GM10248 (cell line): ENCODE data around the gene SLC39A13.
A peak's percentile ranks its signal among the peaks of the same experiment; 100 is the strongest.
"Not testable (repeated sequence)": the region's sequence is repeated elsewhere in the genome, so short reads cannot be mapped to it uniquely, and the experiment has no call there.

ENCODE experiments used
- CTCF ChIA-PET: fragments of 300-600 bp; sonication (Branson Sonifier 250); formaldehyde crosslinking; extraction: SDS; loops from one replicate; lab custom pipeline; 2021; ENCODE audit warnings: antibody characterized with exemption; lab: Yijun Ruan, JAX
- POLR2A ChIA-PET: fragments of 350-650 bp; sonication (Branson Sonifier 250); formaldehyde crosslinking; extraction: SDS; loops from one replicate; lab custom pipeline; 2020; ENCODE audit warnings: antibody characterized with exemption; lab: Yijun Ruan, JAX
- DNase-seq: peaks from one replicate; pipeline ENCODE4 v3.0.0; 2012; ENCODE audit errors: extremely low spot score
- TF ChIP-seq, protein P1 (sequence below): IDR thresholded peaks from 2 replicates; pipeline ENCODE4 v1.5.1; 2012; ENCODE audit warnings: mild to moderate bottlenecking, low read depth; ENCODE audit errors: extremely low read depth, missing control alignments, control extremely low read depth

Gene SLC39A13

DNA sequence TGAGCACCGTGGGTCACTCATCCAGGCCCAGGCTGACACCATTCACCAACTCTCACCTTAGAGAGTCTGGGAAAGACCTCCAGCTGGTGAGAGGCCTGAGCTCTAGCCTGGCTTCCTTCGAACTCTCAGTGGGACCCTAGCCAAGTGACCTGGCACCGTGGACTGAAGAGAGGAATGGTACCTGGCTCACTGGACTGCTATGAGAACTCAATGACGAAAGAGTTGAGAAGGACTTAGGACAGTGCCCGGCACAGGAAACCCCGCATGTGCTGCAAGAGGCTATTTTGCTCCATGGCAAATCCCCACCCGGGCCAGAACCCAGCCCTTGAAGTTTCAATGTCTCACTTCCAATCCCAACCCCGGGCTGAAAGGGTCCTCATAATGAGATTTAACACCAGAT, 41.2 kb downstream of the SLC39A13 start:
- TF ChIP-seq, protein P1, sequence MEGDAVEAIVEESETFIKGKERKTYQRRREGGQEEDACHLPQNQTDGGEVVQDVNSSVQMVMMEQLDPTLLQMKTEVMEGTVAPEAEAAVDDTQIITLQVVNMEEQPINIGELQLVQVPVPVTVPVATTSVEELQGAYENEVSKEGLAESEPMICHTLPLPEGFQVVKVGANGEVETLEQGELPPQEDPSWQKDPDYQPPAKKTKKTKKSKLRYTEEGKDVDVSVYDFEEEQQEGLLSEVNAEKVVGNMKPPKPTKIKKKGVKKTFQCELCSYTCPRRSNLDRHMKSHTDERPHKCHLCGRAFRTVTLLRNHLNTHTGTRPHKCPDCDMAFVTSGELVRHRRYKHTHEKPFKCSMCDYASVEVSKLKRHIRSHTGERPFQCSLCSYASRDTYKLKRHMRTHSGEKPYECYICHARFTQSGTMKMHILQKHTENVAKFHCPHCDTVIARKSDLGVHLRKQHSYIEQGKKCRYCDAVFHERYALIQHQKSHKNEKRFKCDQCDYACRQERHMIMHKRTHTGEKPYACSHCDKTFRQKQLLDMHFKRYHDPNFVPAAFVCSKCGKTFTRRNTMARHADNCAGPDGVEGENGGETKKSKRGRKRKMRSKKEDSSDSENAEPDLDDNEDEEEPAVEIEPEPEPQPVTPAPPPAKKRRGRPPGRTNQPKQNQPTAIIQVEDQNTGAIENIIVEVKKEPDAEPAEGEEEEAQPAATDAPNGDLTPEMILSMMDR, result no peak
- ChIA-PET CTCF (no interaction called here), POLR2A (no interaction called here)
- no peak for DNase-seq

DNA sequence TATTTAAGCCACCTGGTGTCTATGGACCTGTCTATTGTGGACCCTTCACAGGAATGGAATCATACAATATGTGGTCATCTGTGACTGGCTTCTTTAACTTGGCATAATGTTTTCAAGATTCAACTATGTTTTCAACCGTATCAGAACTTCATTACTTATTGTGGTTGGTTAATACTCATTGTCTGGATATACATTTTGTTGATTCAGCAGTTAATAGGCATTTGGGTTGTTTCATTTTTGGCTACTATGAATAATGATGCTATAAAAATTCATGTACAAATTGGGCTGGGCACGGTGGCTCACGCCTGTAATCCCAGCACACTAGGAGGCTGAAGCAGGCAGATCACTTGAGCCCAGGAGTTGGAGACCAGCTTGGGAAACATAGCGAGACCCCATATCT, 43.0 kb downstream of the SLC39A13 start:
- no peak for DNase-seq
- TF ChIP-seq, protein P1, result no peak
- ChIA-PET CTCF (interaction anchor here (1.1 kb wide), 1 partner anchor 11 kb away, joined by 3 read pairs; no protein-coding TSS in a partner anchor), POLR2A (no interaction called here)

DNA sequence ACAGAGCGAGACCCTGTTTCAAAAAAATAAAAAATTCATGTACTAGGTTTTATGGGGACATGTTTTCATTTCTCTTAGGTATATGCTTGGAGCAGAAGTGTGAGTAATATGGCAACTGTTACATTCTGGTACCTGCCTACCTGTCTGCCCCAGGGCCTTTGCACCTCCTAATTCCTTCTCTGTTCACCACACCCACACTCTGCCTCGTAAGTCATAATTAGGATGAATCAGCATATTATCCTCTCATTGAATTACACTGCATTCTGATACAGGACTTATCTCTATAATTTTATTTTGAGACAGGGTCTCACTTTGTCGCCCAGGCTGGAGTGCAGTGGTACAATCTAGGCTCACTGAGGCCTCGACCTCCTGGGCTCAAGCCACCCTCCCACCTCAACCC, 43.6 kb downstream of the SLC39A13 start:
- ChIA-PET POLR2A (no interaction called here), CTCF (interaction anchor here (1.1 to 2.9 kb wide), 4 partner anchors 10 to 41 kb away, joined by 3 to 12 read pairs (median 6); partner anchors contain the start of gene PSMC3)
- TF ChIP-seq, protein P1, result no peak
- no peak for DNase-seq

DNA sequence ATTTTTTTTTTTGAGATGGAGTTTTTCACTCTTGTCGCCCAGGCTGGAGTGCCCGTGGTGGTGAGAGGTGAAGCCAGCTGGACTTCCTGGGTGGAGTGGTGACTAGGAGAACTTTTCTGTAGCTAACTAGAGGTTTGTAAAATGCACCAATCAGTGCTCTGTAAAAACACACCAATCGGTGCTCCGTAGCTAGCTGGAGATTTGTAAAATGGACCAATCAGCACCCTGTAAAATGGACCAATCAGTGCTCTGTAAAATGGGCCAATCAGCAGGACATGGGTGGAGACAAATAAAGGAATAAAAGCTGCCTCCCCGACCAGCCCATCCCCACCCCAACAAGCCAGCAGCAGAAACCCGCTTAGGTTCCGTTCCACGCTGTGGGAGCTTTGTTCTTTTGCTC, 45.0 kb downstream of the SLC39A13 start:
- TF ChIP-seq, protein P1, result no peak
- ChIA-PET POLR2A (no interaction called here), CTCF (interaction anchor here (0.8 to 4.3 kb wide), 23 partner anchors 9 to 540 kb away, joined by 3 to 29 read pairs (median 3); partner anchors contain the start of genes ACP2, PSMC3 and SPI1)
- no peak for DNase-seq

DNA sequence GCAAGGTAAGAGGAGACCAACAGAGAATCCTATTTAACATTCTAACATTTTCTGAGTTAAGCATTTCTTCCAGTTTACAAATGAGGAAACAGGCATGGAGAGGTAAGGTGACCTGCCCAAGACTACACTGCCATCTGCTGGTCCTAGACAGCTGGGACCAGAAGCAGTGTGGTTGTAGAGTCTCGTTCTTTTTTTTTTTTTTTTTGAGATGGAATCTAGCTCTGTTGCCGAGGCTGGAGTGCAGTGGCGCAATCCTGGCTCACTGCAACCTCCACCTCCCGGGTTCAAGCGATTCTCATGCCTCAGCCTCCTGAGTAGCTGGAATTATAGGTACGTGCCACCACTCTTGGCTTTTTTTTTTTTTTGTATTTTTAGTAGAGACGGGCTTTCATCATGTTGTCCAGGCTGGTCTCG, 45.9 kb downstream of the SLC39A13 start:
- TF ChIP-seq, protein P1, result peak; percentile 89
- DNase-seq, result peak; percentile 82
- POLR2A ChIA-PET, result not testable (repeated sequence)
- CTCF ChIA-PET, result interaction anchor here (0.6 to 4.3 kb wide), 19 partner anchors 10 to 540 kb away, joined by 3 to 29 read pairs (median 5); partner anchors contain the start of genes ACP2, NR1H3, PSMC3 and SPI1

DNA sequence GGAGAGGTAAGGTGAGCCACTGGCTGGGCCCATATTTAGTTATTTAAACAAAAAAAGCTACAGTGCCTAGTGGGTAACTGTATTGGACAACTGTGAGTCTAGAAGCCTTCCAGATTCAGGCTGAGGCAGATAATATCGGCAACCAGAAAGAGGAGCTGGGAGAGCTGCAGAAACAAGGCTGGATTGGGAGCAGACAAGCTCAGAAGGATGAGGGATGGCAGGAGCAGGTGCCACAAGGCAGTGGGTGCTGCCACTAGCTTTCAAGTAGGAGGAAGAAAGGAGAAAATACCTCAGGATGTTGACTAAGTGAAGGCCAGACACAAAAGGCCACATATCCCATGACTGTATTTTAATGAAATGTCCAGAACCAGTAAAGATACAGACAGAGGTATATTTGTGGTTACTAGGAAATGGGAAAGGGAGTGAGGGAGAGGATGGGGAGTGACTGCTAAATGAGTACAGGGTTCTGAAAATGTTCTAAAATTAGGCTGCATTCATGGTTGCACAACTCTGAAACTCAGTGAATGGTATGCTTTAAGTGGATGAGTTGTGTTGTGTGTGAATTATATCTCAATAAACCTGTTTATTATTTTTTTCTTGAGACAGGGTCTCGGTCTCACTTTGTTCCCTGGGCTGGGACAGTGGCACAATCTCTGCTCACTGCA, 52.3 kb downstream of the SLC39A13 start:
- no peak for DNase-seq
- ChIA-PET POLR2A (no interaction called here), CTCF (interaction anchor here (0.6 kb wide), 1 partner anchor 17 kb away, joined by 3 read pairs; no protein-coding TSS in a partner anchor)
- TF ChIP-seq, protein P1, result no peak
